A673 (cell line): ENCODE data around the gene MAP2K5. TPM values are rescaled to one million over a fixed set of nuclear protein-coding genes. Genes with fewer than 3 reads are reported as not detected.

Source experiments
- BruUV-seq: library from RNA; stranded (reverse); fragments of 400-500 nt; replicated peaks from 2 replicates; lab custom pipeline; 2021; lab: Mats Ljungman, UMichigan
- CTCF ChIA-PET: fragments of 300-600 bp; sonication (Branson Sonifier 250); formaldehyde crosslinking; loops from one replicate; lab custom pipeline; 2022; ENCODE audit warnings: antibody characterized with exemption; lab: Charles Lee
- POLR2A ChIA-PET: fragments of 300-600 bp; sonication (Branson Sonifier 250); formaldehyde crosslinking; loops from one replicate; lab custom pipeline; 2022; ENCODE audit warnings: antibody characterized with exemption; ENCODE audit not compliant: low non-redundant PET; lab: Charles Lee
- DNase-seq: peaks from one replicate; pipeline ENCODE4 v3.0.0-alpha.2; 2015; ENCODE audit warnings: low spot score
- H3K27ac ChIP-seq: fragments of 200-600 bp; sonication (generic); 2 replicates; pipeline ENCODE4 v1.5.1; 2016; ENCODE audit warnings: mixed run types, low read depth, mild to moderate bottlenecking, mixed read lengths, antibody characterized with exemption, low read length; ENCODE audit not compliant: poor library complexity, severe bottlenecking
- H3K27me3 ChIP-seq: fragments of 200-600 bp; sonication (generic); replicated peaks from 2 replicates; pipeline ENCODE4 v1.6.1; 2017; ENCODE audit warnings: mixed run types, low read depth, mild to moderate bottlenecking, mixed read lengths, antibody characterized with exemption, low read length; ENCODE audit not compliant: insufficient read depth, poor library complexity
- H3K36me3 ChIP-seq: fragments of 200-600 bp; sonication (generic); 2 replicates; pipeline ENCODE4 v1.6.1; 2016; ENCODE audit warnings: mixed run types, mild to moderate bottlenecking, mixed read lengths, antibody characterized with exemption, low read length; ENCODE audit not compliant: insufficient read depth, poor library complexity, severe bottlenecking
- H3K4me1 ChIP-seq: fragments of 200-600 bp; sonication (generic); 2 replicates; pipeline ENCODE4 v1.6.1; 2017; ENCODE audit warnings: mixed run types, mild to moderate bottlenecking, mixed read lengths, antibody characterized with exemption, low read length; ENCODE audit not compliant: insufficient read depth, poor library complexity, severe bottlenecking
- H3K4me3 ChIP-seq: fragments of 200-600 bp; sonication (generic); 2 replicates; pipeline ENCODE4 v1.5.1; 2016; ENCODE audit warnings: low read depth, mixed run types, mild to moderate bottlenecking, mixed read lengths, low read length; ENCODE audit not compliant: poor library complexity, severe bottlenecking
- H3K9me3 ChIP-seq: fragments of 200-600 bp; sonication (generic); 2 replicates; pipeline ENCODE4 v1.6.1; 2016; ENCODE audit warnings: mixed run types, low read depth, mild to moderate bottlenecking, mixed read lengths, antibody characterized with exemption, low read length; ENCODE audit not compliant: poor library complexity, severe bottlenecking
- CTCF ChIP-seq: fragments of 300-800, 200-600 bp; sonication (generic); conservative IDR thresholded peaks from 2 replicates; pipeline ENCODE4 v1.5.1; 2017; ENCODE audit warnings: low read depth, mild to moderate bottlenecking, antibody characterized with exemption, low read length, moderate library complexity, mixed read lengths
- EZH2 ChIP-seq: fragments of 200-600 bp; sonication (generic); IDR thresholded peaks from 2 replicates; pipeline ENCODE4 v1.6.1; 2017; ENCODE audit warnings: borderline replicate concordance, low read depth, mild to moderate bottlenecking, mixed read lengths, antibody characterized with exemption, low read length; ENCODE audit not compliant: poor library complexity, severe bottlenecking
- intact Hi-C: fragments of 100-400 bp; cut with micrococcal nuclease; formaldehyde crosslinking; loops from one replicate; pipeline ENCODE4 v1.10.0; 2022; ENCODE audit not compliant: unreplicated experiment
- total RNA-seq: library from RNA; stranded (reverse); gene quantifications from 2 replicates; pipeline ENCODE4 v1.2.3, GENCODE V29; 2021

Gene MAP2K5
- total RNA-seq, 1 experiment from 2014 or later, result 62.8 TPM

DNA sequence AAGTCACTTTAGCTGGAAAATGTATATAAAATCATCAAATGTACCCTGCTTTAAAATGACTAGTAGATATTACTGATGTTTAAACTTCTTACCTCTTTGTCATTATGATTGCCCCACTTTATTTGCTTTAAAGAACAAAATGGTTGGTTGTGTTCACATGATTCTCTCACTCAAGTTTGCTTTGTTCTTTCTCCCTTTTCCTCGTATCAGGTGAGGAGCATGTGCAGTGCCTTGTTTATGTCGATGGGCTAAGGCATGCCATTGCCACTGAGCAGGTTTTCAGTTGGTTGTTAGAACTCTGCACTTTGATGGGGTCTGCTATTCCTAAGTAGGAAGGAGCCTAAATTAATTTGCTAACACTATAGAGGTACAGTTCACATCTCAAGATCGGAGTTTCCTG is 5.3 kb downstream of the MAP2K5 start:
- TF ChIP-seq EZH2 (no peak), CTCF (no peak)
- H3K36me3 ChIP-seq, result peaks cover 13% of the 10 kb centered on the region
- no peaks in the 10 kb centered on the region for H3K9me3 ChIP-seq
- POLR2A ChIA-PET, result no interaction called here
- no peaks in the 10 kb centered on the region for H3K27me3 ChIP-seq
- peaks cover 35% of the 10 kb centered on the region for H3K4me1 ChIP-seq
- peak overlapping the region; percentile 68 for H3K27ac ChIP-seq
- CTCF ChIA-PET, result no interaction called here
- H3K4me3 ChIP-seq, result no peak overlapping the region
- DNase-seq, result no peak
- intact Hi-C loops, result no loop called here
- no TSS peak for BruUV-seq

- TF ChIP-seq CTCF (no peak), EZH2 (no peak)
- ChIA-PET CTCF (no interaction called here), POLR2A (no interaction called here)
- H3K27me3 ChIP-seq, result no peaks in the 10 kb centered on the region
- H3K36me3 ChIP-seq, result peaks cover 13% of the 10 kb centered on the region
- DNase-seq, result peak; percentile 69
- H3K9me3 ChIP-seq, result no peaks in the 10 kb centered on the region
- no TSS peak for BruUV-seq
- H3K27ac ChIP-seq, result peak overlapping the region; percentile 68
- peaks cover 32% of the 10 kb centered on the region for H3K4me1 ChIP-seq
- intact Hi-C loops, result no loop called here
- peak overlapping the region; percentile 34 for H3K4me3 ChIP-seq
Measured at GRCh38 chr15:67548236-67548852, 5.8 kb downstream of the MAP2K5 start.

DNA sequence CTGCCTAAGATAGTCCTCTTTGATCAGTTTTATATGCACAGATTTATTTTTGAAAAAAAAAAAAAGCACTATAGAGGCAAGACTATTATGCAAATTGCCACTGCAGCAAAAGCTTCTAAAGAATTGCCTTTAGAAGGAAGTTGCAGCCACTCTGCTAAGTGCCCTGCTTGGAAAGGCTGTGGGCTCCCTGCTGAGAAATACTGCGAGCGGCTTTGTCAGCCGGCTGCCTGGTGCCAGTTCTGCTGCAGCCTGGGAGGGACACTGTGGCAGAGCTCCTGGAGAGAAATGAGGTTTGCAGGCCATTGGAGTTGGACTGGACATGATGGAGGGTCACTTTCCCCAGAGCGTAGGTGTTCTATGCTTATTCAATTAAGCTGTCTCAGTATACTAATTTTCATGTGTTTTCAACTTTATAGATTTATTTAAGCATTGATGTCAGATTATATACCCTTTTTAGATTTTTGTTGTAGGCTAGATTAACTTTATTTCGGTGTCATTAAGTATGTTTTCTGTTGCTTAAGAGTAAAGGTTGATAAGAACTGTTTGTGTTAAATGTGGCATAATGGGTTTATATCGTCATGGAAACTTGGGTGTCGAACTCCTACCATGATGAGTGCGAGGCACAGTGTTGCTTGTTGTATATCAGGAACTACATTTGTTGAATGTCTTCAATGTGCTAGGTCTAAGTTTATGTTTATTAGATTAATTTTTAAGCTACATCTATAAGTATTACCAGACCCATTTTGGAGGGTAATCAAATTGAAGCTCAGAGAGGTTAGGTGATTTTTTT is 6.6 kb downstream of the MAP2K5 start:
- intact Hi-C loops, result no loop called here

More for the DNA sequence above, 6.6 kb downstream of the MAP2K5 start:
- TSS peak; percentile 24 for BruUV-seq
- H3K4me3 ChIP-seq, result peak overlapping the region; percentile 34
- ChIA-PET CTCF (interaction anchor here (0.6 kb wide), 2 partner anchors 13 to 1055 kb away, joined by 3 read pairs; no protein-coding TSS in a partner anchor), POLR2A (no interaction called here)
- peak overlapping the region; percentile 68 for H3K27ac ChIP-seq
- H3K9me3 ChIP-seq, result no peaks in the 10 kb centered on the region
- H3K27me3 ChIP-seq, result no peaks in the 10 kb centered on the region
- H3K4me1 ChIP-seq, result peaks cover 26% of the 10 kb centered on the region
- DNase-seq, result peak; percentile 98
- H3K36me3 ChIP-seq, result peaks cover 13% of the 10 kb centered on the region
- TF ChIP-seq CTCF (no peak), EZH2 (no peak)
